ENCODE results near the gene TSPAN5.
"Not testable (repeated sequence)": the region's sequence is repeated elsewhere in the genome, so short reads cannot be mapped to it uniquely, and the experiment has no call there.

Gene TSPAN5

GRCh38 chr4:98546910-98547594 is 111.4 kb downstream of the TSPAN5 start:
- DNase-seq (ENCODE audit: low read depth): no peak

- DNase-seq (ENCODE audit: low read depth): no peak
These were observed 113.5 kb downstream of the TSPAN5 start for GRCh38 chr4:98544818-98545414.

GRCh38 chr4:98544141-98544817 is 114.1 kb downstream of the TSPAN5 start:
- no peak for DNase-seq (ENCODE audit: low read depth)

GRCh38 chr4:98542011-98542410 is 116.4 kb downstream of the TSPAN5 start:
- DNase-seq (ENCODE audit: low read depth): no peak

GRCh38 chr4:98540803-98541202 is 117.6 kb downstream of the TSPAN5 start:
- no peak for DNase-seq (ENCODE audit: low read depth)

GRCh38 chr4:98539741-98540140 is 118.7 kb downstream of the TSPAN5 start:
- no peak for DNase-seq (ENCODE audit: low read depth)

GRCh38 chr4:98539299-98539698 is 119.1 kb downstream of the TSPAN5 start:
- no peak for DNase-seq (ENCODE audit: low read depth)

- DNase-seq (ENCODE audit: low read depth): no peak
These were observed 121.8 kb downstream of the TSPAN5 start for GRCh38 chr4:98536631-98537030.

- not testable (repeated sequence) for DNase-seq (ENCODE audit: low read depth)
These were observed 124.3 kb downstream of the TSPAN5 start for GRCh38 chr4:98534146-98534545.

GRCh38 chr4:98530572-98530971 is 127.8 kb downstream of the TSPAN5 start:
- DNase-seq (ENCODE audit: low read depth): no peak

- no peak for DNase-seq (ENCODE audit: low read depth)
These were observed 128.3 kb downstream of the TSPAN5 start for GRCh38 chr4:98529970-98530569.

GRCh38 chr4:98528882-98529281 is 129.5 kb downstream of the TSPAN5 start:
- DNase-seq (ENCODE audit: low read depth): no peak

- no peak for DNase-seq (ENCODE audit: low read depth)
These were observed 130.7 kb downstream of the TSPAN5 start for GRCh38 chr4:98527534-98528269.

GRCh38 chr4:98524230-98524629 is 134.2 kb downstream of the TSPAN5 start:
- DNase-seq (ENCODE audit: low read depth): no peak

- DNase-seq (ENCODE audit: low read depth): no peak
These were observed 135.6 kb downstream of the TSPAN5 start for GRCh38 chr4:98522636-98523395.

- no peak for DNase-seq (ENCODE audit: low read depth)
These were observed 136.3 kb downstream of the TSPAN5 start for GRCh38 chr4:98522062-98522461.

- no peak for DNase-seq (ENCODE audit: low read depth)
These were observed 136.9 kb downstream of the TSPAN5 start for GRCh38 chr4:98521486-98521885.

- DNase-seq (ENCODE audit: low read depth): no peak
These were observed 139.0 kb downstream of the TSPAN5 start for GRCh38 chr4:98519268-98519977.

- DNase-seq (ENCODE audit: low read depth): no peak
These were observed 139.7 kb downstream of the TSPAN5 start for GRCh38 chr4:98518559-98519267.

Data from stimulated activated CD4-positive, alpha-beta T cell treated with anti-CD3 and anti-CD28 coated beads, Interleukin-2, amount 100 ng/mL, for 4 hours (primary cell).